ENCODE measurements around the gene PAPPA.

PAPPA gene

GRCh38 chr9:116316246-116316645 is 162.7 kb downstream of the PAPPA start:
- no peak for DNase-seq (ENCODE audit: low read depth)

GRCh38 chr9:116317503-116317902 is 163.9 kb downstream of the PAPPA start:
- DNase-seq (ENCODE audit: low read depth) = no peak

GRCh38 chr9:116318468-116319374 is 165.1 kb downstream of the PAPPA start:
- DNase-seq (ENCODE audit: low read depth) = no peak

GRCh38 chr9:116319480-116319879 is 165.9 kb downstream of the PAPPA start:
- DNase-seq (ENCODE audit: low read depth) = no peak

- DNase-seq (ENCODE audit: low read depth) = no peak
Observed at GRCh38 chr9:116320290-116320689, 166.7 kb downstream of the PAPPA start.

- DNase-seq (ENCODE audit: low read depth) = no peak
Observed at GRCh38 chr9:116322521-116322920, 168.9 kb downstream of the PAPPA start.

- DNase-seq (ENCODE audit: low read depth) = no peak
Observed at GRCh38 chr9:116323012-116323411, 169.4 kb downstream of the PAPPA start.

GRCh38 chr9:116323571-116323970 is 170.0 kb downstream of the PAPPA start:
- no peak for DNase-seq (ENCODE audit: low read depth)

- no peak for DNase-seq (ENCODE audit: low read depth)
Observed at GRCh38 chr9:116325924-116326323, 172.3 kb downstream of the PAPPA start.

GRCh38 chr9:116327701-116328405 is 174.3 kb downstream of the PAPPA start:
- DNase-seq (ENCODE audit: low read depth) = no peak

- no peak for DNase-seq (ENCODE audit: low read depth)
Observed at GRCh38 chr9:116329470-116329869, 175.9 kb downstream of the PAPPA start.

- DNase-seq (ENCODE audit: low read depth) = no peak
Observed at GRCh38 chr9:116331241-116331640, 177.7 kb downstream of the PAPPA start.

GRCh38 chr9:116332090-116332489 is 178.5 kb downstream of the PAPPA start:
- DNase-seq (ENCODE audit: low read depth) = no peak

- no peak for DNase-seq (ENCODE audit: low read depth)
Observed at GRCh38 chr9:116333254-116333653, 179.7 kb downstream of the PAPPA start.

- no peak for DNase-seq (ENCODE audit: low read depth)
Observed at GRCh38 chr9:116334546-116335150, 181.1 kb downstream of the PAPPA start.

GRCh38 chr9:116335392-116335791 is 181.8 kb downstream of the PAPPA start:
- DNase-seq (ENCODE audit: low read depth) = no peak

- no peak for DNase-seq (ENCODE audit: low read depth)
Observed at GRCh38 chr9:116336133-116336862, 182.7 kb downstream of the PAPPA start.

GRCh38 chr9:116337015-116337414 is 183.4 kb downstream of the PAPPA start:
- no peak for DNase-seq (ENCODE audit: low read depth)

- no peak for DNase-seq (ENCODE audit: low read depth)
Observed at GRCh38 chr9:116340270-116340669, 186.7 kb downstream of the PAPPA start.

- DNase-seq (ENCODE audit: low read depth) = no peak
Observed at GRCh38 chr9:116342061-116342460, 188.5 kb downstream of the PAPPA start.

GRCh38 chr9:116342941-116343340 is 189.3 kb downstream of the PAPPA start:
- no peak for DNase-seq (ENCODE audit: low read depth)

- no peak for DNase-seq (ENCODE audit: low read depth)
Observed at GRCh38 chr9:116344416-116344815, 190.8 kb downstream of the PAPPA start.

Measured in activated T-cell treated with anti-CD3 and anti-CD28 coated beads for 1 hour (primary cell).